GM18517 (cell line): ENCODE measurements around the gene PPP6R2.
"Not testable (repeated sequence)": the region's sequence is repeated elsewhere in the genome, so short reads cannot be mapped to it uniquely, and the experiment has no call there.

Experiments
- ATAC-seq: cut with Tn5 transposase; IDR thresholded peaks from one replicate; pipeline ENCODE4 v1.9.1; 2021; ENCODE audit warnings: mild to moderate bottlenecking, moderate library complexity; ENCODE audit not compliant: unreplicated experiment

Gene PPP6R2

DNA sequence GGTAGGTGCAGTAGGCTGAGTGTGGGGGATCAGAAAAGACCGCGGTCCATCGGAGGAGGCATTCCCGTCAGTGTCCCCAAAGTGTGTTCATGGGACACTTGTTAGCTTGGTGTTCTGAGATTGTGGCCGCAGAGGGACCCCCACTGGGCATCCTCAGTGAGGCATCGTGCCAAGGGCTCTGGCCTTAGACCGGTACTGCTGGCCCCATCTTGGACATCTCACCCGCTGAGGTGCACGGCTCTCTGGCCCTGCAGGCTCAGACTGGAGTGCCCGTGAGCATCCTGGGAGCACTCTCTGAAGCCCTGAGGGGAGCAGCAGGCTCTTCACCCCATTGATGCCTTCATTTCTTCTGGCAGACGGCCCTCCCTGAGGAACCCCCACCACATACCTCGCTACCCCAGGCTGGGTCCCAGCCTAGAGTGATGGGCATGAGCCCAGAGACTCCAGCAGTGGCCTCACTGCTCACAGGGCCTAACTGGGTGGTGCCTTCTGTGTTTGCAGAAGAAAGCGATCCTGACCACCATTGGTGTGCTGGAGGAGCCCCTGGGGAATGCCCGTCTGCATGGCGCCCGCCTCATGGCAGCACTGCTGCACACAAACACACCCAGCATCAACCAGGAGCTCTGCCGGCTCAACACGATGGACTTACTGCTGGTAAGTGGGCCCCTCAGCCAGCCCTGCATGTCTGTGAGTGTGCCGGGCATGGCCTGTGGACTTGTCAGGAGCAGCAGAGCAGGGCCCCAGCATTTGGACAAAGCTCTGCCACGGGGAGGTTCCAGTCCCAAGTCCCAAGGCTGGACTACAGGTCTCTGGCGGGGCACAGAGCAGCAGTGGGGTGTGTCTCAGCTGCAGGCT, 80.1 kb downstream of the PPP6R2 start:
- ATAC-seq: no peak

DNA sequence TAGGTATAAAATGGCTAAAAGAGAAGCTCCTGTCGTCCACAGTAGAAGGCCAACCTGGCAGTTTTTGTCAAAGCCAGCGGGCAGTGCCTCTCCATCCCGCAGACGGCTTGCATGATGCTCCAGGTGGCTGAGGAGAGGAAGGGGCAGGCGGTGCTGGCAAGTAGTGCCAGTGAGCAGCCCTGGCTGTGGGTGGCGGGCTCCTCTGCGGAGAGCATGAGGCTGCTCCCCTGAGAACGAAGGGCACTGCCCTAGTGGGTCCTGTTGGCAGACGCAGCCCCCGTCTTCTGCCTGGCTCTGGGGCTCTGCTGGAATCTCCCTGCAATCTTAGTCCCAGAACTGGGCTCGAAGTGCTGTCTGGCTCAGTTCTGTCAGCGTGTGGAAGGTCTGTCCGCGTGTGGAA, 80.8 kb downstream of the PPP6R2 start:
- no peak for ATAC-seq

DNA sequence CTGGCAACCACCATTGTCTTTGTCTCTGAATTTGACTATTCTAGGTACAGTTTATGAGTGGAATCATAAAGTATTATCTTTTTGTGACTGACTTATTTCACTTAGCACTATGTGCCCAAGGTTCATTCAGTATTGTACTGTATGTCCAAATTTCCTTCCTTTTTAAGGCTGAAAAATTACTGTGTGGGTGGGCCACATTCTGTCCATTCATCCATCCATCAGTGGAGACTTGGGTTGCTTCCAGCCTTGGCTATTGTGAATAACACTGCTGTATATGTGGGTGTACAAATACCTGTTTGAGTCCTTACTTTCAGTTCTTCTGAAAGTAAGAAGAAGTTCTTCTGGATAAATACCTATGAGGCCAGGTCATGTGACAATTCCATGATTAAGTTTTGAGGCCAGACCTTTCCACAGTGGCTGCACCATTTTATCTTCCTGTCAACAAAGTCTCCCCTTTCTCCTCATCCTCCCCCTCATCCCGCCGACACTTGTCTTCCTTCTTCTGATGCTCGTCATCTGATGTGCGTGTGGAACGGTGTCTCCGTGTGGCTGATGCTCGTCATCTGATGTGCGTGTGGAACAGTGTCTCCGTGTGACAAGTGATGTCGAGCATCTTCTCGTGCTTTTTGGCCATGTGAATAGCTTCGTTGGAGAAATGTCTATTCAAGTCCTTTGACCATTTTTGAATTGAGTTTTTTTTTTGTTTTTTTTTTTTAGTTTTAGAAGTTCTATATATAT, 82.2 kb downstream of the PPP6R2 start:
- ATAC-seq: no peak

DNA sequence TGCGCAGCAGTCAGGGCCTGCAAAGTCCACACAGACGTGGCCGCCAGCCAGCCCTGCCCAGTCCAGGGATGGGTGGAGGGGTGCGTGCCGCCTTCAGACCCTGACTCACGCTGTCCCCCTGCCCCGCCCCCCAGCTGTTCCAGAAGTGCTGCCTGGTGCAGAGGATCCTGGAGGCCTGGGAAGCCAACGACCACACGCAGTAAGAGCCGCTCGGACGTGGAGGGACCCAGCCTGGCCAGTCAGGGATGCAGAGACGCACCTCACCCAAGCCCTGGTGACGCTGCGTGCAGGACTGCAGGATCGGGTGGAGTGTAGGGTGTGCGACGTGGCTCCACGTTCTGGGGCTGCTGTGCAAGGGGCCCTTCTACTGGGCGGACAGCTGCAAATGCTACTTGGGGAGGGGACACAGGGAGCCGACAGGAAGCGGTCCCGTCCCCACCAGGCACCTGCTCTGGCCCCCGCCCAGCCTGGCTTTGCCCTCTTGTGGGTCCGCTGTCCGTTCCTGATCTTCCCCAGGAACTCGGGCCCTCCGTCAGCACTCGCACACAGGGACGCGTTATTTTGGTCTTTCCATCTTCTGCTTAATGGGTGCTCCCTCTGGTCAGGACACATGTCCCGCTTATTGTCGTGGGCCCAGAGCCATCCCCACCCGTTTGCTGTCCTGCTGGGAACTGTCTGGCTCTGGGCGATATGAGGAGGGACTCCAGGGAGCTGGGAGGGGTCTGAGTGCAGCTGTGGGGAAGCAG, 89.2 kb downstream of the PPP6R2 start:
- no peak for ATAC-seq

DNA sequence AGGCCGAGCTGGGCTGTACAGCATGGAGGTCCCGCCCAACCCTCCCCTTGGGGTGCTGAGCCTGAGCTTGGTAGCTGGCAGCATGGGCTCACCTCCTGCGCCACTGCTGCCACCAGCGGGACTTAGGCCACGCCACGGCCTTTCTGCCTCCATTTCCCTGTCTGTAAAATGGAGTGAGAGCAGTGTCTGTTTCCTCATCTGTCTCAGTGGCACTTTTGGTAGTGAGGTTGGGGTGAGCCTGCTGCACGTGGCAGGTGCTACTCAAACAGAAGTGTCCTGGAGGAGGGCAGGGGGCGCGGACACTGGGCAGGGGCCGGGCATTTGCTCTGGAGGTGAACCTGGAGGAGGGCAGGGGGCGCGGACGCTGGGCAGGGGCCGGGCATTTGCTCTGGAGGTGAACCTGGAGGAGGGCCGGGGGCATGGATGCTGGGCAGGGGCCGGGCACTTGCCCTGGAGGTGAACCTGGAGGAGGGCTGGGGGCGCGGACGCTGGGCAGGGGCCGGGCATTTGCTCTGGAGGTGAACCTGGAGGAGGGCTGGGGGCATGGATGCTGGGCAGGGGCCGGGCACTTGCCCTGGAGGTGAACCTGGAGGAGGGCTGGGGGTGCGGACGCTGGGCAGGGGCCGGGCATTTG, 89.9 kb downstream of the PPP6R2 start:
- not testable (repeated sequence) for ATAC-seq

DNA sequence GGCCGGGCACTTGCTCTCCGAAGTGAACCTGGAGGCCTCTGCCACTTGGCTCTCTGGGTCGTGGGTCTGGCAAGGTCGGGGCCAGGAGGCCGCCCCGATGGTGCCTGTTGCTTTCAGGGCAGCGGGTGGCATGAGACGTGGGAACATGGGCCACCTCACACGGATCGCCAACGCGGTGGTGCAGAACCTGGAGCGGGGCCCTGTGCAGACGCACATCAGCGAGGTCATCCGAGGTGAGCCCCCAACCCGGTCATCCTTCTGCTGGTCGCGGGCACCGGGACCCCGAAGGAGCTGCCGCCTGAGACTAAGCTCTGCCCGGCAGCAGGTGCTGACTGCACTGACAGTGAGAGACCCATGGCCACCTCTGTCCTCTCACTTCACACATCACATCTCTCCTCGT, 91.7 kb downstream of the PPP6R2 start:
- ATAC-seq: no peak

DNA sequence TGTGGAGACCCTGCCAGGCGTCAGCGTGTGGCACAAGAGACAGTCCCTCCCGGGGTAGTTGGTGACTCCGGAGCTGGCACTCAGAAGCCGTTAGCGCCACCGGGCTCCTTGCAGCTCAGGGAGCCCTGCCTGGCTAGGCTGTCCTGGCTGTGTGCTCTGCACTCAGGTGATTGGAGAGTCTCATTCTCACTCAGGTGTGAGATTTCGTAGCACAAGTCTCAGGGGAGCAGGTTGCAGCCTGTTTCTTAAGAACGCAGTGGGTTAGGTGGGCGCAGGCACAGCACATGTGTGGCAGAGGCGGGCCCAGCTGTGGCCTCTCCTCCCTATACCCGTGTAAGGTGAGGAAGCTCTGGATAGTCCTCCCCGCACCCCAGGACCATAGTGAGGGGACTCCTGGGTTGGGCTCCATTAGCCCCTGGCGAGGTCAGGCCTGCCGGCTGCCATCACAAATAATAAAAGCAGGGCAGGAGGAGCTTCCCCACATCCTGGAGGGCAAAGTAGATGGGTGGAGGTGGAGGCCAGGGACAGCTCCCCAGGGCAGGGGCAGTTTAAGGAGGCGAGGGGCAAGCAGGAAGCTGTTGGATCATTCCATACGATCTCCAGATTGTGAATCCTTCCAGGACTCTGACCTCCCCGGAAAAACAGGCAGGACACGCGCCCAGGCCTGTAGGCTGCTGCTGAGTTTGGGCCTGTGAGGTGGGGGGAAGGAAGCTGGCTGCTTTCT, 92.3 kb downstream of the PPP6R2 start:
- no peak for ATAC-seq

DNA sequence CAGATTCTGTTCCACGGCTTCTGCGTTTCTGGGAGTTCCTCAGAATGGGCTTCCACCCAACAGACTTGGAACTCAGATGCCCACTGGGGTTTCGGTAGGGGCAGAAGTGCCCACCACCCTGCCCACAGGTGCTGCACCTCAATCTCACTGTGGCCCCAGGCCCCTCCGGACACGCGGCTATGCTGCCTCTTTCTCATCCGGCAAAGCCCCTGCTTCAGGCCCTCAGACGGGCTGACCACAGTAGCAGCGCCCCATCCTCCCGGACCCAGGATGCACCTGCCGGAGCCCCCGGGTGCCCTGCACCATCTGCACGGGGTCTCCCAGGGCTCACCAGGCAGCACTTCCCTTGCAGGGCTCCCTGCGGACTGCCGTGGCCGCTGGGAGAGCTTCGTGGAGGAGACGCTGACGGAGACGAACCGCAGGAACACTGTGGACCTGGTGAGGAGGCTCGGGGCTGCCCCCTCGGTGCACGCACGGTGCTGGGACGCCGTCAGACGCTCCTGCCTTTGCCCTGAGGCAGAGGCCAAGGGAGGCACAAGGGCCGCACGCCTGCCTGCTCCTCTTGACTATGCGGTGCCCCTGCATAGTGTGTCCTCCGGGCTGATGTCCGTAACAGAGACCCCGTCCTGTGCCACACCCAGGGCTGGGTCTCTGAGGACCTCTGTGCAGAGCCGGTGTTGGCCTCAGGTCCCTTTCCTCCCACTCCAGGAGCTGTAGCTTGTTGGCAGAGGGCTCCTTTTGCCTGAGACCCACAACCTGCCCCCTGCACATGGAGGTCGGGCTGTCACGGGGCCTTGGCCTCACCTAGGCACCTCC, 93.1 kb downstream of the PPP6R2 start:
- no peak for ATAC-seq

DNA sequence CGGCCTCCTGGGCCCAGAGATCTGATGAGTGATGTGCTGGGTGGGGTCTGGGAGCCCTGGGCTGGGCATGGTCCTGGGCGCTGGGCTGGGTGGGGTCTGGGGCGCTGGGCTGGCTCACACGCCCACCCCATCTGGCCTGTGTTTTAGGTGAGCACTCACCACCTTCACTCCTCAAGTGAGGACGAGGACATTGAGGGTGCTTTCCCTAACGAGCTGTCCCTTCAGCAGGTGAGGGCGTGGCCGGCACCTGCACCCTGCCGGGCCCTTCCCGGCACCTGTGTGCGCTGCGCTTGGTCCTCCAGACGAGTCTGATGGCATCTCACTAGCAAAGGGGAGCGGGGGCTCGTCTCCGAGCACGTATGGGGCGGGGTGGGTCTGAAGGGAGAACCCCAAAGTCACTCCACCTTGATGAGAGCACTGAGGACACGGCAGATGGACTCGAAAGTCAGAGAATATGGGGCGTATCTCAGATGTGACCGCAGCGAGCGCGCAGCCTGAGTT, 93.8 kb downstream of the PPP6R2 start:
- ATAC-seq: no peak

DNA sequence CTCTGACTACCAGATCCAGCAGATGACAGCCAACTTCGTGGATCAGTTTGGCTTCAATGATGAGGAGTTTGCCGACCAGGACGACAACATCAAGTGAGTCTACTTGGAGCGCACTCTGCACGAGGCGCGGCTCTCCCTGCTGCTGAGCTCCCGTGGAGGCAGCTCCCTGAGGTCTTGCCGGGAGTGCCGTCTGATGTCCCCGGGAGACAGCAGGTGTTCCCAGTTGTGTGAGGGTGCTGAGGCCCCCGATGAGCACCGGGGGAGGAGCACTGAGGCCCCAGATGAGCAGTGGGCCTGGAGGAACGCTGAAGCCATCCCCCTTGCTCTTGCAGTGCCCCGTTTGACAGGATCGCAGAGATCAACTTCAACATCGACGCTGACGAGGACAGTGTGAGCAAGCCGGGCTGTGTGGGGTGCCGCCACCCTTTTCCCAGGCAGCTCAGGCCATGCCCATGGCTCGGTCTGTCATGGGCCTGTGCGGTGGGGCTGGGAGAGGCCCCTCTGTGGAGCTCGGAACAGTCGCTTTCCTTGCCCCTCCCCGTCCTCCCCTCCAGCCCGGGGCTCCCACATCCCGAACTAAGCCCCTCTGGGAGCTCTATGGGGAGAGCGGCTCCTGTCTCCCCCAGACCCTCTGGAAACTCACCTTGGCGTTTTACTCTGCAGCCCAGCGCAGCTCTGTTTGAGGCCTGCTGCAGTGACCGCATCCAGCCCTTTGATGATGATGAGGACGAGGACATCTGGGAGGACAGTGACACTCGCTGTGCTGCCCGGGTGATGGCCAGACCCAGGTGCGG, 94.6 kb downstream of the PPP6R2 start:
- no peak for ATAC-seq

DNA sequence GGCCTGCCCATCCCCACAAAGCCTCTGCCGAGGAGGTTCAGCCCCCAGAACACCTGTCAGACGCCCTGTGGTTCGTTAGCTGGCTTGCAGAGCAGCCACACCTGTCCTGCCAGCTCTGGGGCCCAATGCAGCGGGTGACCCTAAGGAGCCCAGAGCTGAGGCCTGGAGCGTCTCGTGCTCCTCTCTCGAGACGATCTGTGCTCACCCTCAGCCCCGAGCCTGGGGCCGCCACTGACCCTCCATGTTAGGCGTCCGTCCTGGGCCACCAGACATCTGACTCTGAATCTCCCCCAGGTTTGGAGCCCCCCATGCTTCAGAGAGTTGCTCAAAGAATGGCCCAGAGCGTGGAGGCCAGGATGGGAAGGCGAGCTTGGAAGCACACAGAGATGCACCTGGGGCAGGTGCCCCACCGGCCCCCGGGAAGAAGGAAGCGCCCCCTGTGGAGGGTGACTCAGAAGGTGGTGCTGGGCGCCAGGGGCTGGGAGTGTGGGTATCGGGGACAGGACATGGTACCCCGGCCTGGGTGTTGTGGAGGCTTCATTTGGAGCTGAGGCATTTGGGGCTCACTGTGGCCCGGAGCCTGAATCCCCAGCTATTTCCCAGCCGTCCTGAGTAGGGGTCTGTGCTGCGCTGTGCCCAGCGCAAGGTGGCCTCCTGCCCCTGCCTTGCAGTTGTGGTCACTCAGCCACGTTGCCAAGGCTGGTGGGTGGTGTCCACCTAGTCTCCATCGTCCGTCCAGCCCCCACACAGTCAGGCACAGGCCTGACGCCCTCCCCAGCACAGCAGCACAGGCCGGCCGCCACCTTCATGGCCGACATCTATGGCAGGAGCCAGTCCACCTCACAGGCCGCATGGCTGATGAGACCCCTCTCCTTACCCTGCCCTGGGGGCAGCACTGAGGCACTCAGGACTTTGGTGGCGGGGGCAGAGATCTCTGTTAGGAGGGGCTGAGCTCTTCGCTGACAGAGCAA, 95.5 kb downstream of the PPP6R2 start:
- ATAC-seq: no peak

DNA sequence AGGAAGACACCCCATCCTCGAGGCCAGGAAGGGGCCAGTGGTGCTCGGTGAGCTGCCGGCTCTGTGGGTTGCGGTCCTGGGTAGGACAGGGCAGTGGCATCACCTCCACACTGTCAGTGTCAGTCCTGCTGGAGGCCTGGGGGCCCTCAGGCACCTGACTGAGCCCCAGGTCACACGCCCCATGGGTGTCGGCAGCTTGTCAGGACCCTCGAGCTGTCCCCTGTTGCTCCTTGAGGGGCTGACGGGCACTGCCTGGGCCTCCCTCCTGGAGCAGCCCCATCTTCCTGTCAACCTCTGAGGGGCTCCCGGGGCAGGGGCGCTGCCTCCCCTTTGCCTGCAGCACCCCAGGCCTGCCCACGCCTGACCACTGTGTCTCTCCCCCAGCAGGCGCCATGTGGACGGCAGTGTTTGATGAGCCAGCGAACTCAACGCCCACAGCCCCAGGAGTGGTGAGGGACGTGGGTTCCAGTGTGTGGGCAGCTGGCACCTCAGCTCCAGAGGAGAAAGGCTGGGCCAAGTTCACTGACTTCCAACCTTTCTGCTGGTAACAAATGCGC, 96.3 kb downstream of the PPP6R2 start:
- ATAC-seq: no peak

DNA sequence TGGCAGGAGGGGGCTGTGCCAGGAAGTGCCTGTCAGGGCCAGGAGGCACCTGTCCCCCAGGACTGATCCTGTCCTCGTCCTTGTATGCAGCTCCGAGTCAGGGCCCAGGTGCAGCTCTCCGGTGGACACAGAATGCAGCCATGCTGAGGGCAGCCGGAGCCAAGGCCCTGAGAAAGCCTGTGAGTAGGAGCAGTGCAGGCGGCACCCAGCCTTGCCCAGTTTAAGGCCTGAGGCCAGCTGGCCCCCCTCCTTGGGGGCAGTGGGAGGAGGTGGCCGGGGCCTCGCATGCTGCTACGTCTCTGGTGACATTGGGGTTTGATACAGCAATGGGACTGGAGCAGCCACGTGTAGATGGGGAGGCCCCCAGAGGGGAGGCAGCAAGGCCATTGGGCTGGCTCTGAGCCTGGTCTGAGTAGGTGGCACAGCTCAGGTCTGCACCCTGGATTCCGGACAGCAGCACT, 96.8 kb downstream of the PPP6R2 start:
- ATAC-seq: no peak

DNA sequence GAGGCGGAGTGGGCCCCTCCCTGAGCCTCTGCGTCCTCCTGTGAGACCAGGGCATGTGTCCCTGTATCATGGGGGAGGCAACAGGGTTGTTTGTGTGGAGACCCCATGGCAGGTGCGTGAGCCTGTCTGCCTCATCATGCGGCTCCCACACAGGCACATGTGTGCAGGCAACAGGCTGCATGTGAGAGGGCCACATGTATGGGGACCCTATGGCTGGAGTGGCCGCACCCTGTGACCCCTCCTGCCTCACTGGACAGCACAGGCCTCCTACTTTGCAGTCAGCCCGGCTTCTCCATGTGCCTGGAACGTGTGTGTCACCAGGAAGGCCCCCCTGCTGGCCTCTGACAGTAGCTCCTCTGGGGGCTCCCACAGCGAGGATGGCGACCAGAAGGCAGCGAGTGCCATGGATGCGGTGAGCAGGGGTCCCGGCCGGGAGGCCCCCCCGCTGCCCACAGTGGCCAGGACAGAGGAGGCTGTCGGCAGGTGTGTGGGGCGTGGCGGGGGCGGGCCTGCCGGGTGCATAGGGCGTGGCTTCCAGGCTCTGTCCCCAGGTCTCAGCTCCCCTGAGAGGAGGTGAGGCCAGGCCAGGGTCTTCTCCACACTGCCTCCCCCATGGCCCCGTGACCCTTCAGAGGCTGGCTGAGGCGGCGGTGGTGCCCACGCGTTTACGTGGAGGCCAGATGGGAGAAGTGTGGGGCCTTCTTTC, 97.6 kb downstream of the PPP6R2 start:
- no peak for ATAC-seq

DNA sequence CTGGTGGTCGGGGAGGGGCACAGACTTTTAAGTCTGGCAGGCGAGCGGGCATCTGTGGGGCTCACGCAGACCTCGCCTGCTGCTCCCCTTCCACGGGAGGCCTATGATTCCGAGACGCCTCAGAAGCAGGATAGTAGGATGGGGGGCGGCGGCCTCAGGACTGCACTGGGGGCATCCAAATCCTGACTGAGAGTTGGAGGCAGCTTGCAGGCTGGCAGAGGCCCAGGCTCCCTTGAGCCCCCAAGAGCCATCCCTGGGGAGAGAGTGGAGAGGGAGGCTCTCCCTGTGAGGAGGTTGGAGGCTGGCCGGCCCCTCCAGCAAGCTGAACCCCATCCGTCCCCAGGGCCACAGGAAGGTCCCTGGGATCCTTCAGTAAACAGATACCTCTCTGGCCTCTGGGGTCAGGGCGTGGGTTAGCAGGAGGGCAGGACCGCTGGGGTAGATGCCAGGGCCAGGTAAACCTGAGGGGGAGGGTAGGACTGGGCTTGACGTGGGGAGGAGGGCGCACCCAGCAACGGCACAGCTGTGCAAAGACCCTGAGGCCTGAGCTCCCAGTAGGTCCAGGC, 98.4 kb downstream of the PPP6R2 start:
- no peak for ATAC-seq

DNA sequence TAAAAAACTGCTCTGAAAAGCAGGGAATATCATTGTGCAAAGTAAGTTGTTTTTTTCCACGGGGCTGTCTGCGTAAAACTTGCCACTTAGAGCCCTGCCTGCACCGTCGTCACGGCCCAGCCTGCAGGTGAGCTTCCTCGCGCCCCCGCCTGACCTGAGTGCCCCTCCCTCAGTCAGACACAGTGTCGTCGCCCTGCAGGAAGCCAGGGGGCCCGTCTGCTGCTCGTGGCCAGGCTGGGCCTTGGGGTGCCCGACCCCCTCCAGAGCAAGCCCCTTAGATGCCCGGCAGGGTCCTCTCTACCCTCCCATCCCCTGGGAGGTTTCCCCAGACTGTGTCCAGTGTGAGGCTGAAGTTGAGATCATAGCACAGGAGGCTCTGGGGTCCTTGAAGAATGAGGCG, 100.1 kb downstream of the PPP6R2 start:
- ATAC-seq: no peak
